HK-2 (cell line): ENCODE measurements around the gene PAM.
"Not testable (repeated sequence)": the region's sequence is repeated elsewhere in the genome, so short reads cannot be mapped to it uniquely, and the experiment has no call there.

ENCODE experiments used
- DNase-seq: peaks from one replicate; pipeline ENCODE4 v3.0.0-alpha.2; 2018; ENCODE audit not compliant: unreplicated experiment

The PAM gene

GRCh38 chr5:102751903-102752376 is 3.2 kb upstream of the PAM start:
- DNase-seq: not testable (repeated sequence)

DNA sequence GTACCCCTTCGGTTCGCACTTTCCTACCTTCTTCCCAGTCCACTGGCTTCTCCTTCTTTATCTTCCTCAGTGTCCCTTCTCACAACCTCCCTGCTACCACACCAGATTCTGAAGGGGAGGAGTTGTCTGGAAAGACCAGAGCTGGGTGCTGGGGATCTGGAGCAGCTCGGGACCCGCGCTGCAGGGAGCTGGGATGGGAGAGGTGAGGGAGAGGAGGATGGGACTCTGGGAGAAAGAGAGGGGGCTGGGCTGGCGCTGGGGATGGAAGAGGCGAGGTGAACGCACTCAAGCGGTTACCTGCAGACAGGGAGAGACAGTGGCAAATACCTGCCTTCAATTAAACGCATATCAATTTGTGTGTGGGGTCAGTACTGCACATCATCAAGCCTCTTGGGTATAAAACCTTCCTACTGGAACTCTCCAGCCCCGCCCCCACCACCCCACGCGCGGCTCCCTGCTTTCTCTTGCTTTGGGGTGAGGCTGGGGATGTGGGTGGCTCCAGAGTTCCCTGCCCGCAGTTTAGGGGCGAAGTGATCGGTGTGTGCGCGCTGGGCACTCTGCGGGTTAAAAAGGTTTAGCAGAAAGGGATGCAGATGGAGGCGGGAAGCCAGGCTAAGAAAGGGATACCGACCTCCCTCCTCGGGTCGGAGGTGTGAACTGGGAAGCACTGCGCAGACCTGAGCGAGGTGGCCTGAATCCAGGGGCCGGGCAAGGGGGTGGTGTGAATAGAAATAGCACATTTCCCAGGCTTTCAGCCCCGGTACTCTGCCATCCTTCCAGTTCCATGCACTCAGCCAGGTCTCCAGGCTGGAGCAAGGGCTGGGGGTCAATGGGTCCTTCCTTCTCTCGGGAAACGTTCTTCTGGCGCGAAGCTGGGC is 977 bp upstream of the PAM start:
- DNase-seq: peak; percentile 56

- DNase-seq: peak; percentile 76
Observed at GRCh38 chr5:102755686-102756371, 724 bp downstream of the PAM start.

DNA sequence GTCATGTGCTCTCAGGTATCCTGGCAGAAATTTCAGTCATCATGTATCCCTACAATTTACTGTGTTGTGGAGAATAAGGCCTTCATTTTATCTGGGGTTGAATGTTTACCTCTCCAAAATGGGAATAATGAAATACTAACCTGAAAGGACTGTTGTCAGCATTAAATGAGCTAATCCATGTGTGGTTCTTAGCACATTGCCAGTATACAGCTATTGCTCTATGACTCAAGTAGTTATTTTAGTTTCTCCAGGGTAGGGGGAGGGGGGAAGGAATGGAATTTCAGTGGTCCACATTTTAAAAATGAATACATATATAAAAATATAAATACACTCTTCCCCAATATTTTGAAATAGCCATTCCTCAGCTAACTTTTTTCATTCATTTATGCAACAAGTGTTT is 3.5 kb downstream of the PAM start:
- DNase-seq: no peak

DNA sequence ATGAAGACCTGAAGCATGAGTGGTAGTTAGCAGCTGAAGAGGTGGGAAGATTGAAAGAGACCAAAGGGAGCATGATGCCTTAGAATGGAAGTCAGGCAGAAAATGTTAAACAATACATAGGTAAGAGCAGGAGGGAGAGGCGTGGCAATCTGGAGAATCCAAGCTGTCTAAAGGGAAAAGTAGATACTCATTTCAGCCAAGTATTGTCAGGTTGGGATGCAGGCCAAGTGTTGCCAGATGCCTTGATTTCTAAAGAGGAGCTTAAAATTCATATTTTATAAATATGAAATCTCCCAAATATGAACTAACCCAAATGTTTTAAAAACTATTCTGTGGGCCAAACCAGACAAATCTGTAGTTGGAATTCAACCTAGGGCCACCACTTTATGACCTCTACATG is 4.2 kb downstream of the PAM start:
- no peak for DNase-seq

DNA sequence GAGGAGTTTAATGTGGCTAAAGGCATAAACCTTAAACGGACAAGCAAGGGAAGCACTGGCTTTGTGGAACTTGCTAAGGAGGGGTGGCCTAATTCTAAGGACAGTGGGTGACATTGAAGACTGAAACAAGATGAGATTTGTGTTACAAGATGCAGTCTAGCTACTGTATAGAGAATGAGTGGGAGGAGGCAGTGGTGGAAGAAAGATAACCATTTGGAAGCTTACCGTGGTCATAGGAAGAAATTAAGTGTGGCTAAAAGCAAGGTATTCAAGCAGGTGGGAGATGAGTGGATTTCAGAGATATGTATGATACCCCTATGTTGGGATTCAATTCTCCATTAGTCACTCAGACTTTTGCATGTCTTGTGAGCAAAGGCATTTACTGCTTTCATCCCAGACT is 4.6 kb downstream of the PAM start:
- DNase-seq: no peak

DNA sequence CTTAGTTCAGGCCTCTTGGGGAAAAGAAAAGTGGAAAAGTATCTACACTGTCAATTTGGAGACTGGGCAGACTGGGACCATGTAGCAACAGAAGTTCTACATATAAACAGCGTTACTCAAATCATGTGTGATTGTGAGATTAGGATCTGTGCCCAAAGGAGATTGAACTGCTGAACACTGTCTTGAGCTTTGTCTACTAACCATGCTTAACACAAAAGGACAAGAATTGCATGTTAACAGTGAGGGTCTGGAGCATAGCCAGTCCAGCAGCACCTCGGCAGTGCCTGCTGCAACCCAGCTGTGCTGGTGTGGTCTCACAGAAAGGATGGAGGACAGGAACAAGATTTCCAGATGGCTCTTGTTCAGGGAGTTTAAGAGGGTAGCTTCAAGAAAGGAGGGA is 5.7 kb downstream of the PAM start:
- no peak for DNase-seq

DNA sequence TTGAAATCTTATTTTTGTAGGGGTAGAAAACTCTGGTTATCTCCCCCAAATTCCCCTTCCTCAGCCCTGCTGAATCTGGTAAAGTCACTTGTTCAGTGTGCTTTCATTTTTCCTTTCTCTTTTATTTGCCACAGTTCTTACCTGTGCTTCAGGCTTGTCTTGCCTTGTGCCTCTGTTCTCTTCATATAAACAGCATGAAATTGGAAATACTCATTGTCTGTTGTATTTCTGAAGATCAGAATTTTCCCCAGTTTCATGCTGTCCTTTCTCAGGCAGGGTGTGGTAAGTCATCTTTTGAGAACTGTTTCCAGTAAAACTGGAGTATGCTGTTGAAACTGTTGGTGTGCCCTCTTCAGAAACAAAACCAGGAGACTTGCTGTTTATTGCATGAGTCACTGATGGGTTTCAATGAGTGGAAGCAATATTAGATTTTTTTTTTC is 7.0 kb downstream of the PAM start:
- no peak for DNase-seq

- no peak for DNase-seq
Observed at GRCh38 chr5:102762562-102763227, 7.6 kb downstream of the PAM start.

- no peak for DNase-seq
Observed at GRCh38 chr5:102763734-102764133, 8.6 kb downstream of the PAM start.

- no peak for DNase-seq
Observed at GRCh38 chr5:102764381-102765004, 9.4 kb downstream of the PAM start.

DNA sequence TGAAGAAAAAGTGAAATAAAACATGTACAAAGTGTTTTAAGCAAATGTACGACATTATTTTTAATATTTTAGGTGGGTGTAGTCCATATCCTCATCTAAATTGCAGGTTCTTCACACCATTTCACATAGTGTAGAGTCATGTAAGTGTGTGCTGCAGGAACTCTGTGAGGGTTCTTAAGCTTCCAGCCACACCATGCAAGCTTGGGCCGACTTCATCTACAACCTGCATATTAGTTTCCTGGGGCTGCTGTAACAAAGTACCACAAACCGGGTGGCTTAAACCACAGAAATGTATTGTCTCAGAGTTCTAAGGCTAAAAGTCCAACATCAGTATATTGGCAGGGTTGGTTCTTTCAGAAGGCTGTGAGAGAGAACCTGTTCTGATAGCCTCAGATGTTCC is 10.2 kb downstream of the PAM start:
- DNase-seq: no peak

GRCh38 chr5:102766295-102767090 is 11.4 kb downstream of the PAM start:
- DNase-seq: no peak

DNA sequence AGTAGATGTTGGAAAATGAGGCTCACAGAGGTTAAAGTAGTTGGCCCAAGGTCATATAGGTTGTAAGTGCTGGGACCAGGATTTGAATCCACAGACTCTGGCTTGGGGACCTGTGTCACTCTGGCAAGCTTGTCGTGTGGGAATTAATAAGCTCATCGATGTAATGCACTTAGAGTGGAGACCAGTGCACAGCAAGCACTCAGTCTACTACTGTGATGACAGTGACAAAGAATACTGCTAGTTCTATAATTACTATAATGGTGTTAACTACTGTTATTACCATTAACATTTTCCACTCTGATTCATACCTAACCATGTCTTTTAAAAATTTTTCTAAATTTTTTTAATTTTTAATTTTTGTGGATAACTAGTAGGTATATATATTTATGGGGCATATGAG is 12.8 kb downstream of the PAM start:
- no peak for DNase-seq

DNA sequence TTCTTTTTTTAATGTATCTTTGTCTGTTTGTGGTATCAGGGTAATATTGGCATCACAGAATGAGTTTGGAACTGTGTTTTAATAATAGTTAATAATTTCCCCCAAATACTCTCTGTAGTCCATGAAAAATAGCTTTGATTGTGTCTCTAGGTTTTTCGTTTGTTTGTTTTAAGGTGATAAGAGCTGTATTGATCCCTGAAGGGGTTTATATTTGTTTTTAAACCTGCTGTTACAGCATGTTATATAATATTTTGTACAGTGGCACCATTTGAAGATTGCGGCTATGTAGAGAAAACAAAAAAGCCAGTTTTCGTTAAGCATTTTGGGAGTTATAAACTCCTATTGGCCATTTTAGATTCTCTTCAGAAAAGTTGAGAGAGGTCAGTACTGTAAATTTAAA is 15.7 kb downstream of the PAM start:
- DNase-seq: no peak

GRCh38 chr5:102771435-102771834 is 16.3 kb downstream of the PAM start:
- DNase-seq: no peak

GRCh38 chr5:102772273-102772672 is 17.2 kb downstream of the PAM start:
- no peak for DNase-seq

DNA sequence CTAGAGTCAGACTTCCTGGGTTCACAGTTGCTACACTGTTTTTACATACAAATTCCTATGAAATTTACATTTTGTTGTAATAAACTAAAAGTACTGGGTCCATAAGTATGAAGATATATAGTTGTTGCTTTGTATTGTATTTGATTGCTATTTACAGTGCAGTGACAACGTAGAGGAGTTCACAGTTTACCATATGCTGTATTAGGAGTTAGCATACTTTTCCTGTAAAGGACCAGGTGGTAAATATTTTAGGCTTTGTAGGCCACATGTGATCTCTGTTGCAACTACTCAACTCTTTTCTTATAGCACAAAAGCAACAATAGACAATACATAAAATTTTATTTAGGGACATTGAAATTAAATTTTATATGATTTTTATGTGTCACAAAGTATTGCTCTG is 18.0 kb downstream of the PAM start:
- no peak for DNase-seq

- not testable (repeated sequence) for DNase-seq
Observed at GRCh38 chr5:102775756-102776155, 20.7 kb downstream of the PAM start.

DNA sequence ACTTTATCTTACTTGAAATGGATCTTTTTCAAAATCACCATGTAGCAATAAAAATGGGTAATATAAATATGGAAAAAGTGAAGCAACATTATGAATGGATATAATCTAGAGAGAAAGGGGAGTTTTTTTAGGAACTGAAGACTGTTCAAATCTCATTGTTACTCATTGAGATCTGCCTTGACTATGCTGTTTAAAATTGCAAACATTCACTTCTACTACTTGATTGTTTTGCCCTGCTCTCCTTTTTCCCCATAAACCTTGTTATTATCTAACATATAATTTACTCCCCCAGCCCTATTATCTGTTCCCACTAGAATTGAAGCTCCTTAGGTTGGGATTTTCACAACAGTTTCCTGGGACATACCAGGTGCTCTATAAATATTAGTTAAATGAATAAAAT is 22.0 kb downstream of the PAM start:
- no peak for DNase-seq

DNA sequence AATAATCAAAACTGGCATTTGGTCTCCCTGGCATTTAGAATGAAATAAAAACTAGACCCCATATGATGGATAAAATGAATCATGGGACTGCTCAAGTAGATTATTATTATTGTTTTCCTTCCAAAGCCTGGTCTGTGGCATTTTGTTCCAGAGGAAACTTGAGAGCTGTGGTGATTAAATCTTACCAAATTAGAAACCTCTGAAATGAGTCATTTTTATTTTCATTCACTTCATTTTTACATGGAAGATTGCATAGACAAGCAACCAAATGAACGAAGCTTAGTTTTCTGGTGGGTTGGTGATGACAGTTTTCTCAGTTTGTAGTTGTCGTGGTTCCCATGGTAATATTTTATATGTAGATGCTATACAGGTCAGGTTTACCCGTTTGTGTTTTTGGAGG is 23.4 kb downstream of the PAM start:
- DNase-seq: no peak
